ENCODE results near the gene MINDY4. TPM values are rescaled to one million over a fixed set of nuclear protein-coding genes. Genes with fewer than 3 reads are reported as not detected.

MINDY4 gene
- total and polyA plus RNA-seq, 2 of the 8 experiments (the other 6 are each of a cell fraction or from before 2014, with no cell fraction given): 1.3 to 3.6 TPM

DNA sequence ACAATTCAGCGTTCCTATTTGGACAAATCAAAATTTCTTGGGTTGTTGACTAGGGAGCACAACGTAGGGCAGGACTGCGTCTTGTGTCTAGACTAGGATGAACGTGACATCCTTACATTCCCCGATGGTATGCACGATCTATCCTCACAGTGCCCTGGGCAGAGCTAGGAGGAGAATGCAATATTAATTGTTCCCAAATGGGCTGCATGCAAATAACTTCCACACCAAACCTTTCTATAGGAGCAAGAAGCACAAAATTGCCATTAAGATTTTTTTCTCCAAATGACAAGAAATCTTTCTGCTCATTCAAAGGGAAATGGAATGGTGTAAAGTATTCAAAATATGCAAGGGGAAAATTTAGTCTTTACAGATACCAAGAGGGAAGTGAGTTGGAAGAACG lies 119.0 kb downstream of the MINDY4 start (continued):
- TF ChIP-seq HDAC6 (IDR thresholded peaks at IDR 0.05; ENCODE audit: low read depth, low read length) (no peak), MAFK (IDR thresholded peaks at IDR 0.05; ENCODE audit: low read depth, low read length) (no peak)

All from H1 (cell line).